ENCODE data around the gene MN1.

GRCh38 chr22:27776650-27776958, 25.0 kb downstream of the MN1 start:
- TF ChIP-seq ZFP30 (CRISPR knock-in tag; IDR thresholded peaks at IDR 0.05) (no peak), GLIS3 (CRISPR knock-in tag; IDR thresholded peaks at IDR 0.05) (no peak), RARB (CRISPR knock-in tag; IDR thresholded peaks at IDR 0.05) (no peak), ZNF8 (CRISPR knock-in tag; IDR thresholded peaks at IDR 0.05) (no peak), POU6F1 (CRISPR knock-in tag; IDR thresholded peaks at IDR 0.05; ENCODE audit: borderline replicate concordance, low read depth) (no peak), ARNTL (CRISPR knock-in tag; IDR thresholded peaks at IDR 0.05; ENCODE audit: borderline replicate concordance, low read depth) (no peak), ZNF565 (CRISPR knock-in tag; conservative IDR thresholded peaks at IDR 0.05; ENCODE audit: low read depth) (no peak), PATZ1 (CRISPR knock-in tag; IDR thresholded peaks at IDR 0.05; ENCODE audit: borderline replicate concordance) (no peak), PPARA (CRISPR knock-in tag; IDR thresholded peaks at IDR 0.05; ENCODE audit: borderline replicate concordance) (no peak), SNAI2 (CRISPR knock-in tag; IDR thresholded peaks at IDR 0.05) (no peak)
- TF ChIP-seq, protein P1, sequence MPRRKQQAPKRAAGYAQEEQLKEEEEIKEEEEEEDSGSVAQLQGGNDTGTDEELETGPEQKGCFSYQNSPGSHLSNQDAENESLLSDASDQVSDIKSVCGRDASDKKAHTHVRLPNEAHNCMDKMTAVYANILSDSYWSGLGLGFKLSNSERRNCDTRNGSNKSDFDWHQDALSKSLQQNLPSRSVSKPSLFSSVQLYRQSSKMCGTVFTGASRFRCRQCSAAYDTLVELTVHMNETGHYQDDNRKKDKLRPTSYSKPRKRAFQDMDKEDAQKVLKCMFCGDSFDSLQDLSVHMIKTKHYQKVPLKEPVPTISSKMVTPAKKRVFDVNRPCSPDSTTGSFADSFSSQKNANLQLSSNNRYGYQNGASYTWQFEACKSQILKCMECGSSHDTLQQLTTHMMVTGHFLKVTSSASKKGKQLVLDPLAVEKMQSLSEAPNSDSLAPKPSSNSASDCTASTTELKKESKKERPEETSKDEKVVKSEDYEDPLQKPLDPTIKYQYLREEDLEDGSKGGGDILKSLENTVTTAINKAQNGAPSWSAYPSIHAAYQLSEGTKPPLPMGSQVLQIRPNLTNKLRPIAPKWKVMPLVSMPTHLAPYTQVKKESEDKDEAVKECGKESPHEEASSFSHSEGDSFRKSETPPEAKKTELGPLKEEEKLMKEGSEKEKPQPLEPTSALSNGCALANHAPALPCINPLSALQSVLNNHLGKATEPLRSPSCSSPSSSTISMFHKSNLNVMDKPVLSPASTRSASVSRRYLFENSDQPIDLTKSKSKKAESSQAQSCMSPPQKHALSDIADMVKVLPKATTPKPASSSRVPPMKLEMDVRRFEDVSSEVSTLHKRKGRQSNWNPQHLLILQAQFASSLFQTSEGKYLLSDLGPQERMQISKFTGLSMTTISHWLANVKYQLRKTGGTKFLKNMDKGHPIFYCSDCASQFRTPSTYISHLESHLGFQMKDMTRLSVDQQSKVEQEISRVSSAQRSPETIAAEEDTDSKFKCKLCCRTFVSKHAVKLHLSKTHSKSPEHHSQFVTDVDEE (CRISPR knock-in tag; IDR thresholded peaks at IDR 0.05): no peak
- TF ChIP-seq, protein P2, sequence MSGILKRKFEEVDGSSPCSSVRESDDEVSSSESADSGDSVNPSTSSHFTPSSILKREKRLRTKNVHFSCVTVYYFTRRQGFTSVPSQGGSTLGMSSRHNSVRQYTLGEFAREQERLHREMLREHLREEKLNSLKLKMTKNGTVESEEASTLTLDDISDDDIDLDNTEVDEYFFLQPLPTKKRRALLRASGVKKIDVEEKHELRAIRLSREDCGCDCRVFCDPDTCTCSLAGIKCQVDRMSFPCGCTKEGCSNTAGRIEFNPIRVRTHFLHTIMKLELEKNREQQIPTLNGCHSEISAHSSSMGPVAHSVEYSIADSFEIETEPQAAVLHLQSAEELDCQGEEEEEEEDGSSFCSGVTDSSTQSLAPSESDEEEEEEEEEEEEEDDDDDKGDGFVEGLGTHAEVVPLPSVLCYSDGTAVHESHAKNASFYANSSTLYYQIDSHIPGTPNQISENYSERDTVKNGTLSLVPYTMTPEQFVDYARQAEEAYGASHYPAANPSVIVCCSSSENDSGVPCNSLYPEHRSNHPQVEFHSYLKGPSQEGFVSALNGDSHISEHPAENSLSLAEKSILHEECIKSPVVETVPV (CRISPR knock-in tag; IDR thresholded peaks at IDR 0.05): no peak
- TF ChIP-seq, protein P3, sequence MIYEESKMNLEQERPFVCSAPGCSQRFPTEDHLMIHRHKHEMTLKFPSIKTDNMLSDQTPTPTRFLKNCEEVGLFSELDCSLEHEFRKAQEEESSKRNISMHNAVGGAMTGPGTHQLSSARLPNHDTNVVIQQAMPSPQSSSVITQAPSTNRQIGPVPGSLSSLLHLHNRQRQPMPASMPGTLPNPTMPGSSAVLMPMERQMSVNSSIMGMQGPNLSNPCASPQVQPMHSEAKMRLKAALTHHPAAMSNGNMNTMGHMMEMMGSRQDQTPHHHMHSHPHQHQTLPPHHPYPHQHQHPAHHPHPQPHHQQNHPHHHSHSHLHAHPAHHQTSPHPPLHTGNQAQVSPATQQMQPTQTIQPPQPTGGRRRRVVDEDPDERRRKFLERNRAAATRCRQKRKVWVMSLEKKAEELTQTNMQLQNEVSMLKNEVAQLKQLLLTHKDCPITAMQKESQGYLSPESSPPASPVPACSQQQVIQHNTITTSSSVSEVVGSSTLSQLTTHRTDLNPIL (CRISPR knock-in tag; IDR thresholded peaks at IDR 0.05; ENCODE audit: low read depth): no peak

Measured in SK-N-SH treated with all-trans-retinoic acid at 6 μM for 48 hours (cell line).